HepG2 (cell line): Measurements from ENCODE around the gene PLD6. TPM values are rescaled to one million over a fixed set of nuclear protein-coding genes. Genes with fewer than 3 reads are reported as not detected.

Source experiments
- BCLAF1 ChIP-seq: fragments of 450-650 bp; IDR thresholded peaks from 2 replicates; pipeline ENCODE4 v1.6.1; 2017; ENCODE audit warnings: mild to moderate bottlenecking
- E2F2 ChIP-seq: sonication (generic); formaldehyde crosslinking; IDR thresholded peaks from 2 replicates; pipeline ENCODE4 v1.4.0; 2020; ENCODE audit warnings: missing genetic modification reagents, borderline replicate concordance
- HMGXB4 ChIP-seq, 2 experiments: sonication (generic) in 1 of 2; formaldehyde crosslinking in 1 of 2; IDR thresholded peaks; 2 replicates each; pipeline versions ENCODE4 v1.4.0 to v1.6.1; 2018 to 2020; ENCODE audit warnings: missing genetic modification reagents in 2 of 2, borderline replicate concordance in 1 of 2, low read depth in 1 of 2, mild to moderate bottlenecking in 1 of 2, missing biosample characterization in 1 of 2
- HNRNPLL ChIP-seq: fragments of 200-400 bp; formaldehyde crosslinking; IDR thresholded peaks from 2 replicates; pipeline ENCODE4 v1.6.1; 2017; ENCODE audit warnings: mild to moderate bottlenecking, low read depth, low read length; ENCODE audit not compliant: poor library complexity, severe bottlenecking
- MLX ChIP-seq: IDR thresholded peaks from 2 replicates; pipeline ENCODE4 v1.6.1; 2016
- PHF20 ChIP-seq: sonication (generic); formaldehyde crosslinking; IDR thresholded peaks from 2 replicates; pipeline ENCODE4 v1.5.0; 2020; ENCODE audit warnings: mild to moderate bottlenecking, missing genetic modification reagents
- ZNF431 ChIP-seq: sonication (generic); formaldehyde crosslinking; IDR thresholded peaks from 2 replicates; pipeline ENCODE4 v1.9.0; 2022; ENCODE audit warnings: missing genetic modification reagents, low read depth, mild to moderate bottlenecking, borderline replicate concordance
- ZNF710 ChIP-seq: sonication (generic); formaldehyde crosslinking; IDR thresholded peaks from 2 replicates; pipeline ENCODE4 v1.5.0; 2020; ENCODE audit warnings: mild to moderate bottlenecking, missing genetic modification reagents, borderline replicate concordance
- polyA plus RNA-seq, 8 experiments: library from polyadenylated mRNA; depleted of rRNA in 3 of 8; stranded (reverse) in 7 of 8; unstranded in 1 of 8; fragments of >200 nt; fragmentation: Illumina TruSeq in 4 of 8; extraction: Trizol in 4 of 8; gene quantifications; 2 replicates each; pipeline versions ENCODE4 v1.2.1 to v1.2.3, GENCODE V29; 2011 to 2016; ENCODE audit warnings: low read depth in 4 of 8, missing spikeins in 1 of 8, mixed read lengths in 1 of 8; ENCODE audit not compliant: insufficient read depth in 1 of 8
- total RNA-seq, 5 experiments: library from RNA; depleted of rRNA; stranded (reverse); fragments of >200 nt; fragmentation: Illumina TruSeq; extraction: Trizol; gene quantifications; 2 replicates each; pipeline ENCODE4 v1.2.3, GENCODE V29; 2016; ENCODE audit warnings: low read depth in 1 of 5
- TF ChIP-seq, protein P1 (sequence below): sonication (generic); formaldehyde crosslinking; IDR thresholded peaks from one replicate; pipeline ENCODE4 v1.5.1; 2020; ENCODE audit warnings: mild to moderate bottlenecking, missing genetic modification reagents; ENCODE audit errors: not compliant biosample characterization

Gene PLD6
- total and polyA plus RNA-seq, 2 of the 13 experiments (the other 11 are each of a cell fraction or from before 2014, with no cell fraction given): 5.2 to 11.4 TPM

DNA sequence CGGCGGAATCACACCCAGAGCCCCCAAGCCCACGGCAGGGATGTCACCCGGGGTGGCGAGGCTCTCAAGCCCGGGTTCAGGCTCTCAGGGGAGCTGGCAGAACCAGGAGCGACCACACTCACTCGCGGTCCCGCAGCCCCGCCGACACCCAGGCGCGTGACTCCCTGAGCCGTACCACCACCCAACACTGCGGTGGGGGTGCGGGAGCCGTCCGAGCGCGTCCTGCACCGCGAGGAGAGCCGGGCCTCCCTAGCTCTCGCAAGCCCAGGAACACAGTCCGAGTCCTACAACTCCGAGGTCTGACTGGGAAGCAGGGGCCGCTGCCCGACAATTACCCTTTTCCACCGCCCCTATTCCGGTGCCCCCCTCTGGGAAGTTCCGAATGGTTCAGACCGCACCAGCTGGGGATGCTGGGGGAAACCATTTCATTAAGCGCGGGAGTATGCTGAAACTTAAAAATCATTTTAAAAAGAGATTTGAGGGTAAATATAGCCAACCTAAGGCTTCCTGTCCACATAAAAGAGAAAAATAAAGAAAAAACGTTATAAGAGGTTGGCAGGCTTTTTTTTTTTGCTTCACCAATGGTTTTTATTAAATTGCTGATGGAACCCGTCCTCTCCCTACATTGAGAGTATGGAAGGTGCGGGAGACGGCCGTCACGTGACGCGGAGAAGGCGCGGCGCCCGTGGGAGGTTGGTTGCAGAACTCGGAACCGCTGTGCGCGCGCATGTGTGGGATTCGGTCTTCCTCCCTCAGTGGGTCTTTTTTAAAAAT is 31.1 kb upstream of the PLD6 start, which contains the start of gene FLCN (continued):
- TF ChIP-seq HMGXB4 (CRISPR knock-in tag; IDR thresholded peaks at IDR 0.05; ENCODE audit: borderline replicate concordance in 1 of 2, low read depth in 1 of 2) (peak; percentile 72 to 82; a peak in 2 of 4 replicates), PHF20 (peak; percentile 68), HNRNPLL (no peak), ZNF431 (CRISPR knock-in tag) (no peak), E2F2 (CRISPR knock-in tag) (no peak), ZNF710 (CRISPR knock-in tag) (no peak), BCLAF1 (no peak), MLX (CRISPR knock-in tag) (peak; percentile 38)
- TF ChIP-seq, protein P1, sequence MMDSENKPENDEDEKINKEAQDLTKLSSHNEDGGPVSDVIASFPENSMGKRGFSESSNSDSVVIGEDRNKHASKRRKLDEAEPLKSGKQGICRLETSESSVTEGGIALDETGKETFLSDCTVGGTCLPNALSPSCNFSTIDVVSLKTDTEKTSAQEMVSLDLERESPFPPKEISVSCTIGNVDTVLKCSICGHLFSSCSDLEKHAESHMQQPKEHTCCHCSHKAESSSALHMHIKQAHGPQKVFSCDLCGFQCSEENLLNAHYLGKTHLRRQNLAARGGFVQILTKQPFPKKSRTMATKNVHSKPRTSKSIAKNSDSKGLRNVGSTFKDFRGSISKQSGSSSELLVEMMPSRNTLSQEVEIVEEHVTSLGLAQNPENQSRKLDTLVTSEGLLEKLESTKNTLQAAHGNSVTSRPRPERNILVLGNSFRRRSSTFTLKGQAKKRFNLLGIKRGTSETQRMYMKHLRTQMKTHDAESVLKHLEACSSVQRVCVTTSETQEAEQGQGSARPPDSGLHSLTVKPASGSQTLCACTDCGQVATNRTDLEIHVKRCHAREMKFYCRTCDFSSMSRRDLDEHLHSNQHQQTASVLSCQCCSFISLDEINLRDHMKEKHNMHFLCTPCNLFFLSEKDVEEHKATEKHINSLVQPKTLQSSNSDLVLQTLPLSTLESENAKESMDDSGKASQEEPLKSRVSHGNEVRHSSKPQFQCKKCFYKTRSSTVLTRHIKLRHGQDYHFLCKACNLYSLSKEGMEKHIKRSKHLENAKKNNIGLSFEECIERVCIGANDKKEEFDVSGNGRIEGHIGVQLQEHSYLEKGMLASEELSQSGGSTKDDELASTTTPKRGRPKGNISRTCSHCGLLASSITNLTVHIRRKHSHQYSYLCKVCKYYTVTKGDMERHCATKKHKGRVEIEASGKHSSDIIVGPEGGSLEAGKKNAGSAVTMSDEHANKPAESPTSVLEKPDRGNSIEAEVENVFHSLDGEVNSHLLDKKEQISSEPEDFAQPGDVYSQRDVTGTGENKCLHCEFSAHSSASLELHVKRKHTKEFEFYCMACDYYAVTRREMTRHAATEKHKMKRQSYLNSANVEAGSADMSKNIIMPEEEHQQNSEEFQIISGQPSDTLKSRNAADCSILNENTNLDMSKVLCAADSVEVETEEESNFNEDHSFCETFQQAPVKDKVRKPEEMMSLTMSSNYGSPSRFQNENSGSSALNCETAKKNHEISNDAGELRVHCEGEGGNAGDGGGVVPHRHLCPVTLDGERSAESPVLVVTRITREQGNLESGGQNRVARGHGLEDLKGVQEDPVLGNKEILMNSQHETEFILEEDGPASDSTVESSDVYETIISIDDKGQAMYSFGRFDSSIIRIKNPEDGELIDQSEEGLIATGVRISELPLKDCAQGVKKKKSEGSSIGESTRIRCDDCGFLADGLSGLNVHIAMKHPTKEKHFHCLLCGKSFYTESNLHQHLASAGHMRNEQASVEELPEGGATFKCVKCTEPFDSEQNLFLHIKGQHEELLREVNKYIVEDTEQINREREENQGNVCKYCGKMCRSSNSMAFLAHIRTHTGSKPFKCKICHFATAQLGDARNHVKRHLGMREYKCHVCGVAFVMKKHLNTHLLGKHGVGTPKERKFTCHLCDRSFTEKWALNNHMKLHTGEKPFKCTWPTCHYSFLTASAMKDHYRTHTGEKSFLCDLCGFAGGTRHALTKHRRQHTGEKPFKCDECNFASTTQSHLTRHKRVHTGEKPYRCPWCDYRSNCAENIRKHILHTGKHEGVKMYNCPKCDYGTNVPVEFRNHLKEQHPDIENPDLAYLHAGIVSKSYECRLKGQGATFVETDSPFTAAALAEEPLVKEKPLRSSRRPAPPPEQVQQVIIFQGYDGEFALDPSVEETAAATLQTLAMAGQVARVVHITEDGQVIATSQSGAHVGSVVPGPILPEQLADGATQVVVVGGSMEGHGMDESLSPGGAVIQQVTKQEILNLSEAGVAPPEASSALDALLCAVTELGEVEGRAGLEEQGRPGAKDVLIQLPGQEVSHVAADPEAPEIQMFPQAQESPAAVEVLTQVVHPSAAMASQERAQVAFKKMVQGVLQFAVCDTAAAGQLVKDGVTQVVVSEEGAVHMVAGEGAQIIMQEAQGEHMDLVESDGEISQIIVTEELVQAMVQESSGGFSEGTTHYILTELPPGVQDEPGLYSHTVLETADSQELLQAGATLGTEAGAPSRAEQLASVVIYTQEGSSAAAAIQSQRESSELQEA (CRISPR knock-in tag): peak; percentile 22
